Measurements from ENCODE around the gene BRME1.

DNA sequence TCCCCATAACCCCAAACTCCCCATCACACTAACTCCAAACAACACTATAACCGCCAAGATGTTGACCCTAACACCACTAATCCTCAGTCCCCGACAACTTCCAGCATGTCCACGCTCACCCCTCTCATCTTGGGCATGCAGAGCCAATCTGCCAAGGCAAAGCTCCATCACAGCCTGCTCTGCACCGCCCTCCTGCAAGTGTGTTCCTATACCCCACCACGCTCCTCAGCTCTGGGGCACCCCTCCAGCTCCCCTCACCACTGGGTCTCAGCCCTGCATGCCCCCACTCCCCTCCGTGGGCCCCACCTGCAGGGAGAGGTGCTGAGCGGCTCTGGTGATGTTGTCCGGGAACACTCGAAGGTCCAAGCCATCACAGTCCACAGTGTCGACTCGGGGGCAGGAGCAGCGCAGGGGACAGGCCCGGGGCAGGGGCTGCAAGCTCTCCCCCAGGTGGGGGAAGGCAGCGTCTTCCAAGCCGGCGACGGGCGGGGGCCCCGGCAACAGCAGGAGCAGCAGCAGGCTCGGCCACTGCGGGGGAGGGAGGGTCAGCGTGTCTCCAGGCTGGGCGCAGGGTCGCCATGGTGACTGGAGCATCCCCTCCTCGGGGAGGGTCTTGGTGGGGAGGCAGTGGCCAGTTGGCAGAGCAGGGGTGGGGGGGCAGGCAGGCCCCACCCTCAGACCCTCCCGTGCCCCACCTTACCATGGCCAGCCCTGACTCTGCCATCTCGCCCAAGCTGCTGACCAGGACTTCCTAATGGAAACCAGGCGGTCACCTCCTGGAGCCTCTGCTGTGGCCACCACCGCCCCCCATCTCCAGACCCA, 31.8 kb upstream of the BRME1 start:
- TF ChIP-seq POLR2A (IDR thresholded peaks at IDR 0.05; ENCODE audit: low read depth, low read length) = no peak
- no peak for TF ChIP-seq POLR2AphosphoS5 (IDR thresholded peaks at IDR 0.05; ENCODE audit: low read depth, low read length)

All from GM12892 (cell line).